WERI-Rb-1 (cell line): ENCODE measurements around the gene SON.
"Not testable (repeated sequence)": the region's sequence is repeated elsewhere in the genome, so short reads cannot be mapped to it uniquely, and the experiment has no call there.

Experiments
- DNase-seq: peaks from one replicate; pipeline ENCODE4 v3.0.0-alpha.2; 2020
- H3K27ac ChIP-seq: fragments of 250-450 bp; sonication (Bioruptor Pico); 2 replicates; pipeline ENCODE4 v1.5.1; 2020; ENCODE audit warnings: mild to moderate bottlenecking, moderate library complexity
- H3K27me3 ChIP-seq: fragments of 250-450 bp; sonication (Bioruptor Pico); 2 replicates; pipeline ENCODE4 v1.5.1; 2021; ENCODE audit warnings: mild to moderate bottlenecking, low read depth, moderate library complexity; ENCODE audit not compliant: insufficient read depth, severe bottlenecking
- H3K36me3 ChIP-seq: fragments of 250-450 bp; sonication (Bioruptor Pico); 2 replicates; pipeline ENCODE4 v1.5.1; 2020; ENCODE audit warnings: mild to moderate bottlenecking, moderate library complexity
- H3K4me3 ChIP-seq: 2 replicates; pipeline ENCODE4 v1.5.1; 2011; ENCODE audit warnings: low read depth, mild to moderate bottlenecking, control low read depth, low read length
- H3K9me3 ChIP-seq: fragments of 250-450 bp; sonication (Bioruptor Pico); 2 replicates; pipeline ENCODE4 v1.5.1; 2021; ENCODE audit warnings: mild to moderate bottlenecking, moderate library complexity; ENCODE audit not compliant: severe bottlenecking
- TF ChIP-seq, protein P1 (sequence below): IDR thresholded peaks from 2 replicates; pipeline ENCODE4 v1.5.1; 2011; ENCODE audit warnings: low read depth, mild to moderate bottlenecking, control low read depth, inconsistent platforms, low read length

The SON gene

DNA sequence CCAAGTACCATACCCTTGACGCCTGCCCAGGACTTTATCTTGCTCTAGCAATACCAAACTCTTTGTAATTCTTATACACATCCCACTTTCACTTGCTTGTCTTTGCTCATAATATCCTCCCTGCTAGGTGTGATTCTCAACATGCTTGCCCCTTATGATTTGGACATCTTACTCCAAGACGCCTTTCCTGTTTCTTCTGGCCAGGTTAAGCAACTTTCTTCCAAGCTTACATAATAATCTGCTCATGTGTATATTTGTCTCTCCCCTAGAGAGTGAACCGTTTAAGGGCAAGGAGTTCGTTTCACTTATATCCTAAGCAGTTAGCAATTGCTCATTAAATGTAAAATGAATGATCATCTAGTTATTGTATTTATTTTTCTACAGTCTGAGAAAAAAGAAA is 76.9 kb downstream of the SON start:
- H3K9me3 ChIP-seq = no peaks in the 10 kb centered on the region
- no peak overlapping the region for H3K4me3 ChIP-seq
- H3K27ac ChIP-seq = no peak overlapping the region
- no peaks in the 10 kb centered on the region for H3K27me3 ChIP-seq
- no peak for DNase-seq
- TF ChIP-seq, protein P1, sequence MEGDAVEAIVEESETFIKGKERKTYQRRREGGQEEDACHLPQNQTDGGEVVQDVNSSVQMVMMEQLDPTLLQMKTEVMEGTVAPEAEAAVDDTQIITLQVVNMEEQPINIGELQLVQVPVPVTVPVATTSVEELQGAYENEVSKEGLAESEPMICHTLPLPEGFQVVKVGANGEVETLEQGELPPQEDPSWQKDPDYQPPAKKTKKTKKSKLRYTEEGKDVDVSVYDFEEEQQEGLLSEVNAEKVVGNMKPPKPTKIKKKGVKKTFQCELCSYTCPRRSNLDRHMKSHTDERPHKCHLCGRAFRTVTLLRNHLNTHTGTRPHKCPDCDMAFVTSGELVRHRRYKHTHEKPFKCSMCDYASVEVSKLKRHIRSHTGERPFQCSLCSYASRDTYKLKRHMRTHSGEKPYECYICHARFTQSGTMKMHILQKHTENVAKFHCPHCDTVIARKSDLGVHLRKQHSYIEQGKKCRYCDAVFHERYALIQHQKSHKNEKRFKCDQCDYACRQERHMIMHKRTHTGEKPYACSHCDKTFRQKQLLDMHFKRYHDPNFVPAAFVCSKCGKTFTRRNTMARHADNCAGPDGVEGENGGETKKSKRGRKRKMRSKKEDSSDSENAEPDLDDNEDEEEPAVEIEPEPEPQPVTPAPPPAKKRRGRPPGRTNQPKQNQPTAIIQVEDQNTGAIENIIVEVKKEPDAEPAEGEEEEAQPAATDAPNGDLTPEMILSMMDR = no peak
- H3K36me3 ChIP-seq = peaks cover 54% of the 10 kb centered on the region

DNA sequence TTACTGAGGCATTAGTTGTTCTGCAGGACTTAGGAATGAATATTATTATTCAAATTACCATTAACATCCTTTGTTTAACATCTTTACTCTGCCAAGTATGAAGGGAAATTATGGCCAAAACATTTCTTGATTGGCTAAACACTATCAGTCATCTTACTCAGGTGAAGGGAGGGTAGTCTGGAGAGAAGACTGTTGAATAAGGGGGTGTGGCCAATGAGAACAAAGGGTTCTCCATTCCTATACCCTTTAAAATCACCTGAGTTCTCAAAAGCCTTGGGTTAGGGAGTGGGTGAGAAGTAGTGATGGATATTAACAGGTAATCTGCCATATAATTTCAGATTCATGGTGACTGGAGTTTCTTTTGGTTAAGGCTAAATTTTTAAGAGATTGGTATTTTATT is 79.4 kb downstream of the SON start:
- peaks cover 41% of the 10 kb centered on the region for H3K36me3 ChIP-seq
- no peak overlapping the region for H3K27ac ChIP-seq
- DNase-seq = no peak
- H3K9me3 ChIP-seq = no peaks in the 10 kb centered on the region
- no peaks in the 10 kb centered on the region for H3K27me3 ChIP-seq
- TF ChIP-seq, protein P1 = no peak
- H3K4me3 ChIP-seq = no peak overlapping the region

DNA sequence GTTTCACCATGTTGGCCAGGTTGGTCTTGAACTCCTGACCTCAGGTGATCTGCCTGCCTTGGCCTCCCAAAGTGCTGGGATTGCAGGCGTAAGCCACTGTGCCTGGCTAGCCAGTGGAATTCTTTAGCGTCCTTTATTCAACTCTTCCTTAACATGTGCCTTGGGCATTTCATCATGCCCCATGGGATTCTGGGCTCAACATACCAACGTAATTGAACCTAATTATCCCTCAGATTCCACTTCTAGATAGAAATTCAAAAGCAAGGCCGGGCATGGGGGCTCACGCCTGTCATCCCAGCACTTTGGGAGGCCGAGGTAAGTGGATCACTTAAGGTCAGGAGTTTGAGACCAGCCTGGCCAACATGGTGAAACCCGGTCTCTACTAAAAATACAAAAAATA is 83.3 kb downstream of the SON start:
- H3K27ac ChIP-seq, H3K9me3 ChIP-seq, H3K27me3 ChIP-seq, H3K4me3 ChIP-seq, DNase-seq: not testable (repeated sequence)
- peaks cover 58% of the 10 kb centered on the region for H3K36me3 ChIP-seq
